ENCODE measurements around the gene STPG1.

STPG1 gene

GRCh38 chr1:24339996-24340395, 73.6 kb downstream of the STPG1 start:
- no peak for DNase-seq

- DNase-seq = no peak
Measured at GRCh38 chr1:24338447-24338846, 75.1 kb downstream of the STPG1 start.

GRCh38 chr1:24337455-24337854, 76.1 kb downstream of the STPG1 start:
- DNase-seq = no peak

- DNase-seq = no peak
Measured at GRCh38 chr1:24336075-24336474, 77.5 kb downstream of the STPG1 start.

- no peak for DNase-seq
Measured at GRCh38 chr1:24331961-24332673, 81.5 kb downstream of the STPG1 start.

GRCh38 chr1:24329797-24330543, 83.6 kb downstream of the STPG1 start:
- no peak for DNase-seq

GRCh38 chr1:24329331-24329730, 84.3 kb downstream of the STPG1 start:
- no peak for DNase-seq

- no peak for DNase-seq
Measured at GRCh38 chr1:24327891-24328290, 85.7 kb downstream of the STPG1 start.

GRCh38 chr1:24327486-24327885, 86.1 kb downstream of the STPG1 start:
- DNase-seq = no peak

GRCh38 chr1:24325587-24326449, 87.8 kb downstream of the STPG1 start:
- DNase-seq = no peak

- DNase-seq = no peak
Measured at GRCh38 chr1:24324903-24325302, 88.7 kb downstream of the STPG1 start.

GRCh38 chr1:24323281-24323680, 90.3 kb downstream of the STPG1 start:
- DNase-seq = no peak

- DNase-seq = no peak
Measured at GRCh38 chr1:24322470-24323177, 91.0 kb downstream of the STPG1 start.

- no peak for DNase-seq
Measured at GRCh38 chr1:24321697-24322469, 91.7 kb downstream of the STPG1 start.

- DNase-seq = no peak
Measured at GRCh38 chr1:24321126-24321525, 92.5 kb downstream of the STPG1 start.

GRCh38 chr1:24319962-24320361, 93.6 kb downstream of the STPG1 start:
- no peak for DNase-seq

GRCh38 chr1:24319312-24319863, 94.2 kb downstream of the STPG1 start, which contains the start of gene GRHL3:
TSS of gene GRHL3 (plus strand) at chr1:24319357. CDS start at chr1:24319552, 195 bp downstream.
- DNase-seq = no peak

GRCh38 chr1:24318615-24319311, 94.8 kb downstream of the STPG1 start:
- no peak for DNase-seq

GRCh38 chr1:24317956-24318614, 95.5 kb downstream of the STPG1 start:
- DNase-seq = no peak

GRCh38 chr1:24317081-24317480, 96.5 kb downstream of the STPG1 start:
- DNase-seq = no peak
